Keratinocyte (primary cell): ENCODE data around the gene ROR1.

Experiments
- CTCF ChIP-seq, 3 experiments: IDR thresholded peaks in 1 of 3; conservative IDR thresholded peaks in 1 of 3; optimal IDR thresholded peaks in 1 of 3; 2 replicates in 2 of 3; 3 replicates in 1 of 3; pipeline versions ENCODE3 to v1.5.1; 2011; ENCODE audit warnings: low read length in 3 of 3, mild to moderate bottlenecking in 3 of 3, moderate library complexity in 2 of 3, control low read depth in 1 of 3, inconsistent platforms in 1 of 3; ENCODE audit not compliant: insufficient read depth in 2 of 3; ENCODE audit errors: extremely low read depth in 1 of 3
- EZH2 ChIP-seq: IDR thresholded peaks from one replicate; pipeline ENCODE4 v1.6.1; 2012; ENCODE audit warnings: inconsistent platforms, mild to moderate bottlenecking, low read length, moderate library complexity

GRCh38 chr1:63946866-63947491, 173.2 kb downstream of the ROR1 start:
- TF ChIP-seq EZH2: no peak
- TF ChIP-seq CTCF (optimal IDR thresholded peaks at IDR 0.05 in 1 of 3, IDR thresholded peaks at IDR 0.05 in 1 of 3, conservative IDR thresholded peaks at IDR 0.05 in 1 of 3; ENCODE audit: extremely low read depth in 1 of 3, insufficient read depth in 2 of 3, low read length in 3 of 3): no peak
